ENCODE data around the gene ZBTB37.

The ZBTB37 gene

GRCh38 chr1:173934440-173934839 lies 66.3 kb downstream of the ZBTB37 start:
- peaks cover 42% of the 10 kb centered on the region for H3K36me3 ChIP-seq (ENCODE audit: insufficient read depth, low read length)
- no peak overlapping the region for H3K4me2 ChIP-seq (ENCODE audit: low read length)
- H3K4me3 ChIP-seq (ENCODE audit: low read depth, low read length, poor library complexity, severe bottlenecking) = no peak overlapping the region
- no peaks in the 10 kb centered on the region for H3K4me1 ChIP-seq (ENCODE audit: insufficient read depth, low read length, severe bottlenecking)
- no peaks in the 10 kb centered on the region for H3K9me3 ChIP-seq (ENCODE audit: low read length)
- H3K9me2 ChIP-seq (ENCODE audit: low read depth, low read length) = no peaks in the 10 kb centered on the region
- no peak for TF ChIP-seq EZH2 (IDR thresholded peaks at IDR 0.05; ENCODE audit: borderline replicate concordance, low read length)
- TF ChIP-seq CTCF (IDR thresholded peaks at IDR 0.05; ENCODE audit: low read length) = no peak
- no peaks in the 10 kb centered on the region for H3K79me2 ChIP-seq (ENCODE audit: insufficient read depth, low read length)
- no peaks in the 10 kb centered on the region for H4K20me1 ChIP-seq (ENCODE audit: insufficient read depth, low read length)
- no peak overlapping the region for H3K9ac ChIP-seq (ENCODE audit: low read length)
- H3F3A ChIP-seq (ENCODE audit: insufficient read depth, low read length) = no peaks in the 10 kb centered on the region
- H3K27me3 ChIP-seq (ENCODE audit: insufficient read depth, low read length) = no peaks in the 10 kb centered on the region
- no peak overlapping the region for H3K27ac ChIP-seq (ENCODE audit: low read depth, low read length, poor library complexity, severe bottlenecking)
- H2AFZ ChIP-seq (ENCODE audit: low read length) = no peak overlapping the region

DNA sequence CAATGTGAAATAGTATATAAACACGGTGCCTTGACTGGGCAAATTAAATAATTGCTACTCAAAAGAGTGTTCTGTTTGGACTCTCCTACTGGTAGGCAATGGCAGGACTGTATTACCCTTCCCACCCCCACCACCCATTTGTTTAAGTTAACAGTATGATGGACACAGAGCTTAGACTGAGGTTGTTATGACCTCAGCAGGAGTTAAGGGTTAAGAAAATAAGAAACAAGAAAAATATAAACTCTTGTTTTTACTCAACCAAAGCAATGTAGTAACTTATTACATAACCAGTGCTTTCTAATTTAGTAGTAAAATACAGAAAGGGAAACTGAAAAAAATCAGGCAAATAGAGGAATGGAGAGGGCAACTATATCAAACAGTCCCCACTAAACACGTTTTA lies 68.9 kb downstream of the ZBTB37 start:
- H3K27ac ChIP-seq (ENCODE audit: low read depth, low read length, poor library complexity, severe bottlenecking) = no peak overlapping the region
- H3K36me3 ChIP-seq (ENCODE audit: insufficient read depth, low read length) = peaks cover 58% of the 10 kb centered on the region

DNA sequence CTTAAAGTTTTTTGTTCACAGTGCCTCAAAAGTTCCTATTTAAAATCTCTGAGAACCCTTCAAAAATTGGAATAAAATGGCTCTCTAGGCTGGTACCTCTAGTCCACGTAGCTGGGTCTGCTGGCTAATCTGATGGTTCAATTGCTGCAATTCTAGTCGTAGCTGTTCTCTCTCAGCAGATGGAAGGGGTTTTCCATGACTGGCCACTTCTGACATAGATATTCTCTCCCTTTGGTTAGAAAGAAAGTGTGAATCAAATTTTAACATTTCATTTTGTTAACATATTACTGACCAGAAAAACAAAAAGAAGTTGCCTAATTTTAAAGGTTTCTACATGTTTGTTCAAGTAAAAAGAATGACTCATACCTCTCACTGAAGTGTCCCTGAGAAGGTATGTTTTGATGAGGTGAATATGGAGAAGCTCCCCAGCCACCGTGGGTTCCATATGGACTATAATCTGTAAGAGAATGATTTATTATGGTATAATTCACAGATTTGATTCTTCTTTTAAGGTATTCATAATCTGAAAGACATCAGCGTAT lies 78.3 kb downstream of the ZBTB37 start:
- no peak overlapping the region for H3K4me2 ChIP-seq (ENCODE audit: low read length)
- H2AFZ ChIP-seq (ENCODE audit: low read length) = no peak overlapping the region
- no peak overlapping the region for H3K4me3 ChIP-seq (ENCODE audit: low read depth, low read length, poor library complexity, severe bottlenecking)
- H3K27me3 ChIP-seq (ENCODE audit: insufficient read depth, low read length) = no peaks in the 10 kb centered on the region
- no peak overlapping the region for H3K27ac ChIP-seq (ENCODE audit: low read depth, low read length, poor library complexity, severe bottlenecking)
- no peaks in the 10 kb centered on the region for H4K20me1 ChIP-seq (ENCODE audit: insufficient read depth, low read length)
- H3K9me2 ChIP-seq (ENCODE audit: low read depth, low read length) = no peaks in the 10 kb centered on the region
- H3K79me2 ChIP-seq (ENCODE audit: insufficient read depth, low read length) = no peaks in the 10 kb centered on the region
- H3K9me3 ChIP-seq (ENCODE audit: low read length) = no peaks in the 10 kb centered on the region
- H3K9ac ChIP-seq (ENCODE audit: low read length) = no peak overlapping the region
- no peaks in the 10 kb centered on the region for H3K4me1 ChIP-seq (ENCODE audit: insufficient read depth, low read length, severe bottlenecking)
- H3K36me3 ChIP-seq (ENCODE audit: insufficient read depth, low read length) = peaks cover 88% of the 10 kb centered on the region
- TF ChIP-seq CTCF (IDR thresholded peaks at IDR 0.05; ENCODE audit: low read length) (no peak), EZH2 (IDR thresholded peaks at IDR 0.05; ENCODE audit: borderline replicate concordance, low read length) (no peak)
- H3F3A ChIP-seq (ENCODE audit: insufficient read depth, low read length) = no peaks in the 10 kb centered on the region

More for the DNA sequence above, 68.9 kb downstream of the ZBTB37 start:
- Histone ChIP-seq H3K9me3 (ENCODE audit: low read length) (no peaks in the 10 kb centered on the region), H4K20me1 (ENCODE audit: insufficient read depth, low read length) (no peaks in the 10 kb centered on the region), H3F3A (ENCODE audit: insufficient read depth, low read length) (no peaks in the 10 kb centered on the region), H3K79me2 (ENCODE audit: insufficient read depth, low read length) (no peaks in the 10 kb centered on the region), H3K9me2 (ENCODE audit: low read depth, low read length) (no peaks in the 10 kb centered on the region), H3K4me3 (ENCODE audit: low read depth, low read length, poor library complexity, severe bottlenecking) (no peak overlapping the region), H3K27me3 (ENCODE audit: insufficient read depth, low read length) (no peaks in the 10 kb centered on the region), H3K4me2 (ENCODE audit: low read length) (no peak overlapping the region), H3K9ac (ENCODE audit: low read length) (no peak overlapping the region), H3K4me1 (ENCODE audit: insufficient read depth, low read length, severe bottlenecking) (no peaks in the 10 kb centered on the region), H2AFZ (ENCODE audit: low read length) (no peak overlapping the region)
- TF ChIP-seq CTCF (IDR thresholded peaks at IDR 0.05; ENCODE audit: low read length) (no peak), EZH2 (IDR thresholded peaks at IDR 0.05; ENCODE audit: borderline replicate concordance, low read length) (no peak)

Measured in OCI-LY1 (cell line).